Colonic mucosa (tissue), 4 donors: ENCODE data around the gene EYS. TPM values are rescaled to one million over a fixed set of nuclear protein-coding genes. Genes with fewer than 3 reads are reported as not detected.

Experiments
- DNase-seq: peaks from one replicate; pipeline ENCODE4 v3.0.0-alpha.2; 2020
- H3K27ac ChIP-seq: fragments of 200-600 bp; one replicate; pipeline ENCODE4 v1.8.0; 2021
- H3K27me3 ChIP-seq: fragments of 200-600 bp; one replicate; pipeline ENCODE4 v1.8.0; 2021
- H3K36me3 ChIP-seq: fragments of 200-600 bp; one replicate; pipeline ENCODE4 v1.8.0; 2021
- H3K4me1 ChIP-seq: fragments of 200-600 bp; one replicate; pipeline ENCODE4 v1.8.0; 2021; ENCODE audit warnings: mild to moderate bottlenecking
- H3K4me3 ChIP-seq: fragments of 200-600 bp; one replicate; pipeline ENCODE4 v1.8.0; 2021
- H3K9ac ChIP-seq, 2 donors: one replicate each; pipeline ENCODE4 v1.7.0; 2013; ENCODE audit warnings: control low read depth in 2 of 2, low read depth in 2 of 2, low read length in 2 of 2
- H3K9me3 ChIP-seq: fragments of 200-600 bp; one replicate; pipeline ENCODE4 v1.8.0; 2021
- CTCF ChIP-seq: fragments of 200-600 bp; IDR thresholded peaks from one replicate; pipeline ENCODE4 v1.8.0; 2022; ENCODE audit warnings: antibody characterized with exemption, mild to moderate bottlenecking
- intact Hi-C: fragments of 100-400 bp; cut with DNase I; formaldehyde crosslinking; loops from one replicate; pipeline ENCODE4 v1.14.1; 2022
- total RNA-seq, 2 donors: library from RNA; stranded (reverse); fragmentation: NEBNext Ultra II Directional in 1 of 2; extraction: Animal tissue kit (Norgen Biotek cat#: 25700) in 1 of 2; gene quantifications; one replicate each; pipeline ENCODE4 v1.2.1, GENCODE V29; 2021
- donor health status: healthy.
- donor health status: DM: no; HTN: no; CAD: no.
- donor health status: DM: no; HTN: no; CAD: no.

EYS gene
- total RNA-seq, 2 donors from 2014 or later: 0.64 to 0.82 TPM

DNA sequence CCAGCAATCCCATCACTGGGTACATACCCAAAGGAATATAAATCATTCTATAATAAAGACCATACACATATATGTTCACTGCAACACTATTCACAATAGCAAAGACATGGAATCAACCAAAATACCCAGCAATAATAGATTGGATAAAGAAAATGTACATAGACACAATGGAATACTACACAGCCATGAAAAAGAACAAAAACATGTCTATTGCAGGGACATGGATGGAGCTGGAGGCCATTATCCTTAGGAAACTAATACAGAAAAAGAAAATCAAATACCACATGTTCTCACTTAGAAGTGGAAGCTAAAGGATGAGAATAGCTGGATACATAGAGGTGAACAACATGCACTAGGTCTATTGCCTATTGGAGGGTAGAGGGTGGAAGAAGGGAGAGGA is 1396.8 kb downstream of the EYS start:
- intact Hi-C loops: no loop called here
- H3K4me3 ChIP-seq: no peak overlapping the region

DNA sequence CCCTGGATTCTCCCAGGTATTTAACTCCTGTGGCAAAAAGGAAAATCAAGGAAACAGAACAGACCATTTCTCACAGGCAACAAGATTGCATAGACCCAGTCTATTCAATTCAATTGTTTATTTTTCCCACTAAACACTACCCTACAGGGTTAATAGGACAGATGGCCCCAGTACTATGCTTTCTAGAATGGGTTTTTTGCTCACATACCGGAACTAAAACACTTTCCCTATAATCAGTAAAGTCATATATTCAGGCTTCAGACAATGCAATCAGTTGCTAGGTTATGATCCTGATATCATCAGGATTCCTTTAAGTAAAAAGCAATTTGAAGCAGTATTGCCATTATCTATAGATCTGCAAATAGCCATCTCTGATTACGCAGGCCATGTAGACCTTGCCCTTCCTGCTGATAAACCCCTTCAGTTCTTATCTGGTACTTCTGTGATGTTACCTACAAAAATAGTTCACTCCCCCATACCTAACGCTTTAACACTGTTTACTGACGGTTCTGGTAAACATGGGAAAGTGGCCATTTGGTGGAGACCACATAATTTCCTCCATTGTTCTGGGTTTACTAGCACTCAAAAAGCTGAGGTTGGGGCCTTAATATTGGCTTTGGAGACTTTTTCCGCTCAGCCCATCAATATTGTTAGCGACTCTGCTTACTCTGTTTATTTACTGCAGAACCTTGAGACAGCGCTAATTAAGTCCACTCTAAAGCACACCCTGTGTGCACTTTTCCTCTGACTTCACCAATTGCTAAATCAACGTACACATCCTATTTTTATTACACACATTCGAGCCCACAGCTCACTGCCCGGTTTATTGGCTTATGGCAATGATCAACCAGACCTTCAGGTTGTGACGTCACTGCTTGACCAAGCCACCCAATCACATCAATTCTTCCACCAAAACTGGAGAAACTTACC is 1405.5 kb downstream of the EYS start:
- Histone ChIP-seq H3K4me1 (no peaks in the 10 kb centered on the region), H3K9me3 (no peaks in the 10 kb centered on the region), H3K27me3 (no peaks in the 10 kb centered on the region), H3K27ac (no peak overlapping the region), H3K9ac (no peak overlapping the region), H3K4me3 (no peak overlapping the region), H3K36me3 (no peaks in the 10 kb centered on the region)
- intact Hi-C loops: no loop called here
- DNase-seq: peak; percentile 50
- no peak for TF ChIP-seq CTCF

More for the DNA sequence above, 1396.8 kb downstream of the EYS start:
- TF ChIP-seq CTCF: no peak
- Histone ChIP-seq H3K27me3 (no peaks in the 10 kb centered on the region), H3K9me3 (no peaks in the 10 kb centered on the region), H3K36me3 (no peaks in the 10 kb centered on the region), H3K27ac (no peak overlapping the region), H3K9ac (no peak overlapping the region), H3K4me1 (no peaks in the 10 kb centered on the region)
- no peak for DNase-seq

DNA sequence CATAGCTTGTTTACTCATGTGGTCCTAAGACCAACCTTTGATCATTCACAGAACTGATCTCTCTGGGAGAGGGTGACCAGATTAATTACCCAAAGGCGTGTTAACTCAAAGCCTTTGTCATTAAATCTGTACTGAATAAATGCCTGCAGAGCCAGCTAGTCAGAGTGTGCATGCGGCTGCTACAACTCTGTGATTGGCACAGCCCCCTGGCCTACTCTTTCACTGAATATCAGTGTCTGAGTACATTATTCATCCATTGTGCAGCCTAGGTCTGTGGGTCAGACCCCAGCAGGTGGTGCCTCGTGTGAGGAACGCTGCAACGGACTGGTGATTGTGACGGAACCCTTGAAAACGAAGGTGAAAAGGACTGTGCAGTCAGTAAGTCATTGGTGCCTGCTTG is 1407.8 kb downstream of the EYS start:
- H3K9ac ChIP-seq: no peak overlapping the region
- H3K36me3 ChIP-seq: no peaks in the 10 kb centered on the region
- DNase-seq: no peak
- TF ChIP-seq CTCF: no peak
- H3K4me3 ChIP-seq: no peak overlapping the region
- no peak overlapping the region for H3K27ac ChIP-seq
- H3K27me3 ChIP-seq: no peaks in the 10 kb centered on the region
- H3K4me1 ChIP-seq: no peaks in the 10 kb centered on the region
- H3K9me3 ChIP-seq: no peaks in the 10 kb centered on the region
- intact Hi-C loops: no loop called here

GRCh38 chr6:64294034-64294433 is 1413.0 kb downstream of the EYS start:
- intact Hi-C loops: no loop called here
- no peak for DNase-seq
- Histone ChIP-seq H3K9me3 (no peaks in the 10 kb centered on the region), H3K4me3 (no peak overlapping the region), H3K36me3 (no peaks in the 10 kb centered on the region), H3K9ac (no peak overlapping the region), H3K27ac (no peak overlapping the region), H3K27me3 (no peaks in the 10 kb centered on the region), H3K4me1 (no peaks in the 10 kb centered on the region)
- no peak for TF ChIP-seq CTCF

- Histone ChIP-seq H3K9me3 (no peaks in the 10 kb centered on the region), H3K9ac (no peak overlapping the region), H3K27me3 (no peaks in the 10 kb centered on the region), H3K4me3 (no peak overlapping the region), H3K36me3 (no peaks in the 10 kb centered on the region), H3K27ac (no peak overlapping the region), H3K4me1 (no peaks in the 10 kb centered on the region)
- TF ChIP-seq CTCF: no peak
- intact Hi-C loops: no loop called here
- no peak for DNase-seq
Measured at GRCh38 chr6:64293298-64293697, 1413.7 kb downstream of the EYS start.
